Left renal pelvis (tissue), 4 donors: Measurements from ENCODE around the gene NOL9. TPM values are rescaled to one million over a fixed set of nuclear protein-coding genes. Genes with fewer than 3 reads are reported as not detected.
"Not testable (repeated sequence)": the region's sequence is repeated elsewhere in the genome, so short reads cannot be mapped to it uniquely, and the experiment has no call there.

Source experiments
- DNase-seq, 4 donors: peaks; one replicate each; pipeline ENCODE4 v3.0.0-alpha.2; 2013; ENCODE audit warnings: low read depth in 4 of 4, low spot score in 3 of 4
- polyA plus RNA-seq, 4 donors: library from polyadenylated mRNA; unstranded; fragments of 120-200 nt; gene quantifications; one replicate each; pipeline ENCODE4 v1.2.1, GENCODE V29; 2013; ENCODE audit not compliant: insufficient read length in 4 of 4

The NOL9 gene
- polyA plus RNA-seq = 10 to 100 TPM; 15.5 to 23.1 (median 19.3) TPM

GRCh38 chr1:6554031-6554906, at the start of gene NOL9:
Gene NOL9 (minus strand): TSS chr1:6554513. CDS start chr1:6554502, 11 bp downstream.
- peak; percentile 80 to 87 (median 85) for DNase-seq

DNA sequence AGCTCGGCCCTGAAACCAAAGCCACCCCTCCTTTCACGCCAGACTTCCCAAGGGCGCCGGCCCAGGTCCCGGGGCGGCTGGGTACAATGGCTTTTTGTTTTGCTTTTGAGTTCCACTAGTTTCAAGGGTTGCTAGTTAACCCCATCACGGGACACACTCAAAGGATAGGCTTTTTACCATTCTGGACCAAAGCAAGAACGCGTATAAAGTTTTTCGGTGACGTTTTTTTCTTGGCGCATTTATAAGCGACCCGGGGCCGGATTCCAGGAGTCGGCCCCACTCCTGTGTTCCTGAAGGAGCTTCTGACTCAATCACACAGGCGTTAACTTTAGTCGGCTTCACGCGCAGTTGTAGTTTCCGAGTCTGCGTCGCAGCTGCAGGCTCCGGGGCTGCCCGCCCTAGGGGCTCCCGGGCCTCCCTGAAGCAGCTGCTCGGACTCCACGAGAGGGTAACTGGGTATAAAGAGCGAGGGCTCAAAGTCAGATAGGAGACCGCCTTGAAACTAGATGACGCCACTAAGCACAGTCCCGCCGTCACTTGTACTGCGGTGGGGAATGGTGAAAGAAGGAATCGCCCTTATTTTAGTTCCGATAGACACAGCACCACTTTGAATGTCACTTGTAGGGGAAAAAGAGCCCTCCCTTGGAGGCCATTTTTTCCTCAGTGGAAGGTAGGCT, 49.1 kb upstream of the NOL9 start:
- peak in 2 of 4 donors; percentile 42 to 53 for DNase-seq

GRCh38 chr1:6602669-6603237, 48.4 kb upstream of the NOL9 start, which contains the start of gene KLHL21:
Gene KLHL21 (minus strand): TSS chr1:6602869. CDS start chr1:6602817, 52 bp downstream.
- peak in 1 of 4 donors; percentile 70 for DNase-seq

- DNase-seq = no peak
Measured at GRCh38 chr1:6601923-6602668, 47.8 kb upstream of the NOL9 start.

GRCh38 chr1:6601049-6601922, 47.0 kb upstream of the NOL9 start:
- DNase-seq = no peak

DNA sequence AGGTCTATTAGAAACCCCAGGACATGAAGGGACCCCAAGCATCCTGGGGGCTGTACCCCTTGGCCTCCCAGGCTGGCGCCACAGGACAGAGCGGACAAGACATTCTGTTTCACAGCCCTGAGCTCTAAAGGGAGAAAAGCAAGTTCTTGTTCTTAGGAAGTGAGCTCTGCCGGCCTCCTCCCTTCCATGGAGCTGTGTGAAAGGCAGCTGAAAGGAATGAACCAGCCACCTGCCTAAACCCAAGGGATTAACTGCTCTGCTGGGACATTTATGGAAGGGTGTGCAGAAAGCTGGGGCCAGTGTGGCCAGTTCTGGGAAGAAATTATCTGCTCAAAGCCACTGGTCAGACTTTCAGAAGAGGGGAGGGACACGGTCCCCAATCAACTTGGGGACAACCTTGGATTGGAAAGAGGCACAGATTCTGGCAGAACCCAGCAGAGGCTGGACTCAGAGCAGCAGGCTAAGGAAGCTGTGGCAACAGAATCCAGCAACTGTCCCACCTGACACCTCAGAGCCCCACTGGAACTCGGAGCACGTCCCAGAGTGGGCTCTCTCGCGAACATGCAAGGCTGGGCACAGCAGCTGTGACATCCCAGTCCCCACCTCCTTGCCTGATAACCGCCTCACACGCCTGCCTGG, 46.2 kb upstream of the NOL9 start:
- no peak for DNase-seq

- DNase-seq = not testable (repeated sequence)
Measured at GRCh38 chr1:6599991-6600390, 45.7 kb upstream of the NOL9 start.

GRCh38 chr1:6599141-6599975, 45.0 kb upstream of the NOL9 start:
- DNase-seq = no peak

GRCh38 chr1:6597777-6598131, 43.4 kb upstream of the NOL9 start:
- no peak for DNase-seq

DNA sequence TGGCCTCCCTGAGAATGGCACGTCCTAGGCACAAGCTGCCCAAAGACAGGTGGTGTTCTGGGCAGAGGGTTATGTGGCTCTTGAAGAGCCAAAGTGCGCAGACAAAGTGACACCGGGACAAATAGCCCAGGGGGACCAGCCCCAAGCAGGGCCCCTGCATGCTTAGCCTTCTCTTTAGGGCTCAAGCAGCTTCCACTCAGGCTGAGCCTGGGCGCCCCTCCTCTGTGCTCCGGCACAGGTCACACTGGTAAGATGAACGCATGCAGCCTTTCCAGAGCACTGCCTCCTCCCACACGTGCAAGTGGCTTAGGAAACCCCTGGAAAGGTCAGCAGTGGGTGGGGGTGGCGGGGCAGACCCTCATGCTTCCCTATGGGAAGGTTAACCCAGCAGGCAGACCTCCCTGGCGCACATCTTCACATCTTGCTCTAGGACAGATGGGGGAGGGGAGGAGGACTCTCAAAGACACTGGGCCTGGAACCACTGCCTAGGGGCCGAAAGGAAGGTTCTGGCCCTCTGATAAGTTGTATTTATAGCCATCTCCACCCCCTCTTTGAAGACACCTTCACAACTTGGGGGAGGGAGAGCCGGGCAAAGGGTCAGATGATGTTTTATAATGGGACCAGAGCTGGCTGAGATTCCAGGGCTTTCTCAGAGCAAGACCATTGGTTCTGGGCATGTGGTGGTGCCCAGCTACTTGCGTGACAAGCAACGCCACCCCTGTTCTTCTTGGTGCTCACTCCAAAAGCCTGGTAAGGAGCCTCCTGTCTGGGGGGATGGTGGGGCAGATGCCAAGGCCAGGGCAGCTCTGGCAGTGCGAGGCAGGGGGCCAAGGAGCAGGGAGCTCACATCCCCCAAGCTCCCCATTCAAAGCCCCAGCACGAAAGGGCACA, 42.8 kb upstream of the NOL9 start:
- no peak for DNase-seq

GRCh38 chr1:6596351-6596750, 42.0 kb upstream of the NOL9 start:
- no peak for DNase-seq

DNA sequence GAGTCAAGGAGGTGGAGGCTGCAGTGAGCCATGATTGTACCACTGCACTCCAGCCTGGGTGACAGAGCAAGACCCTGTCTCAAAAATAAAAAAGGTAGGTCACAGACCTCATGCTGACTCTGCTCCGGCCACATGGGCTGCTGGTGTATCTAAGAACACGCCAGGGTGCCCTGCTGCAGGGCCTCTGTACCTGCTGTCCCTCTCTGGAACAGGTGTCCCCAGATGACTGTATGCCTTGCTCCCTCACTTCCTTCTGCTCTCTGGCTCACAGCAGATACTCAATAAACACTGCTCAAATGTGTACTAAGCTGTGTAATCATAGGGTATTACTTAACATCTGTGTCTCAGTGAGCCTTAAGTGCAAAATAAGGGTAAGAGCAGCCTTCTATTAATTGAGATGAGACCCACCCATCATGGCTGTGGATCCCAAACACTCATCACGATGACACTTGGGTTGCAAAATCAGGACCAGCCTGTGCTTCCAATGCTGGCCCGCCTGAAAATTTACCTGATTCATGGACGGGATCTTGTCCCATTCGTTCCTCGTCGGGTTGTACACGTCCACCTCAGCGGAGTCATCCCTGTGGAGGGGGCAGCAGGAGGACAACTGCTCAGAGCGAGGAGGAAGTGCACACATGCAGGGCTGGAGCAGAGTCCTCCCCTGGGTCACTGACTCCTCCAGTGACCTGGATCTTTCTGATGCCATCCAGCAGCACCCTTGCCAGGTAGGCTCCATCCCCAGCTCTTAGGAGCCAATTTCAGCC, 40.8 kb upstream of the NOL9 start:
- DNase-seq = no peak

DNA sequence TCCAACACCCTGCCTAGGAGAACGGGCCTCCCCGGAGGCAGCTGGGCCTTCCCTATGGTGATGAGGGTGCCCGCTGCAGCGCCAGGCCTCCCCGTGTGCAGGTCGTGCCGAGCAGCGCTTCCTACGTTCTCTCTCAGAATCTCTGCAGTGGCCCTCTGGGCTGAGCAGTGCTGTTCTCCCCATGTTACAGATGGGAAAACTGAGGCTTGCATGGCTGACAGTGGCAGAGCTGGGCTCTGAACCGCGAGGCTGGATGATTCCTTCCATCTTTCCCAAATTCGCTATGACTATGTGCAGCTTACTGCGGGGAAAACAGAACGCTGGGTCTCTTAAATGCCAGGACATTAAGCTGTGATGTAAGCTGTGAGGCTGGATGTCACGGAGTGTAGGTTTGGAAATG, 39.5 kb upstream of the NOL9 start:
- DNase-seq = no peak

DNA sequence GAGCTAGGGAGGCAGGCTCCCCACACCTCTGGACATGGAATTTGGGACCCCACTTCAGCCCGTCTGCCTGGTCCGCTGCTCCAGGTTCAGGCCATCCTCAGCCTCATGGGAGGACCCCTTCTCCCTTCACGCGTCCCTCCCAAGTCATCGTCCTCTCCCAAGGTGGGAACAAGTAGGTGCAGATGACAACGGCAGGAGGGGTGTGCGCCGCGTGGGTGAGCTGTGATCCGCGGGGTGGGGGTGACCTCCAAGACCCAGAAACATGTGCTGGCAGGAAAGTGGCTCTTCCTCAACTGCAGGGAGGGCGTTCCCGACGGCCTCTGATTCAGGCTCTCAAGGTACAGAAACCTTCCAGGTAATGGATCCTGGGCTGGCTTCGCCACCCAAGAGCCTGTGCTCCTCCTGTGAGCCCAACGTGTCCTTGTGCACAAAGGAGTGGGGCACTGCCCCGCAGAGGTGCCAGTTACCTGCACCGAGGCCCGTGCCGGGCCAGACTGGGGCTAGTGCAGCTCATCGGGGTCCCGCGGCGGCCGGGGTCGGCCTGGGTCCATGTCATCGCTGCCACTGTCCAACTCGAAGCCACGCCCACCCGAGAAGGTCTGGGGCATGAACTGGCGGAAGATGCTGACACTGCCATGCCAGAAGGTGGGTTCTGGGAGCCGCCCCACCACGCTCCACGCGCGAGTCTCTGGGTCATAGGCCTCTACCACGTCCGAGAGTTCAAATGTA, 38.7 kb upstream of the NOL9 start:
- DNase-seq = no peak

- DNase-seq = no peak
Measured at GRCh38 chr1:6592441-6592840, 38.1 kb upstream of the NOL9 start.

DNA sequence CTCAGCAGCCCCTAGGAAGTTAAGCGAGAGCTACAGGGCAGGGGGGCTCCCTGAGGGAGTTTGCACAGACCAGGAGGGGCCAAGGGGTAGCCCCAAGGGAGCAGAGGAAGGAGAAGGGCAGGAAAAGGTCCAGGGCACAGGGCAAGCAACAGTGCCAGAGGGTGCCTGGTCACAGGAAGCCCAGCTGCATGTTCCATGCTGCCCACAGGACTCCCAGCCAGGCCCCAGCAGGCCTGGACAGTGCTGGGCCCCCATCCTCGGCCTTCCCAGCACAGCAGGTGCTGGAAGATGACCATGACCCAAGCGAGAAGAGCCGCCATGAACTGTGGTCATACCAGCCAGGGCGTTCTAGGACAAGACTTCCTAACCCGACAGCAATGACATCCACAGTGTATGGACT, 37.3 kb upstream of the NOL9 start:
- no peak for DNase-seq
